ENCODE data around the gene GLCE.

The GLCE gene

DNA sequence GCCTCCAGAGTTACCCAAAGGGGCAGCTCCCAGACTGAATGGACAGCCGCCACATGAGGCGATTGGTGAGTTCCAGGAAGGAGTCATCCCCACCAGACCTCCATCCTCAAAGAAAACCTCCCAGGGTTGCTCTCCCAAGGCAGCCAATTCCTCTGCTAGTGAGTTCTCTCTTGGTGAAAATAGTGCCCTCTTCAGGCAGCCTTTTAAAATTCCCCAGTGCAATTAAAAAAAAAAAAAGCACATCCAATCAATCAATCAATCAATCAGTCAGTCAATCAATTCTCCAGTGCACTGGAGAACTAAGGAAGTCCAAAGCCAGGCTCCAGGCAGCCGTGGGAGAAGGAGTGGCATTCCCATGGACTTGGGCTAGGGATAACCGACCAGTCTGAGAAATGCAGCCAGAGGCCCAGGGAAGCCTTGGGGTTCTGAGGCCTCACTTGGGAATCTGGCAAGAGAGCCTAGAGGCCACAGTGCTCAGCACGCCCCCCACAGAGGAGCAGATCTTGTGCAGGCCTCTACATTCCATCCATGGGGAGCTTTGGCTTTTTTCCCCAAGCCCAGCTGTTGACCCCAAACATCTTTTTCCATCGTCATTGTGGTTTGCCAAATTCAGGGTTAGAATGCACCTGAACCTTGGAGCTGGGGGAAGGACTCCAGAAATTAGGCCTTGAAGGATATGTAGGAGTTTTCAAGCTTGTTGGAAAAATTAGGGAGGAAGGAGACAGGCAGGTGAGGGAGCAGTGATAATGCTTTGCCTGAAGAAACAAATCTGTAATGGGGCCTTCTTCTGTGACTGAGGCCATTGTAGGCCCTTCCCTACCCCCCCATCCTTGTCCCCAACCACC lies 143.1 kb downstream of the GLCE start:
- no peak for DNase-seq (ENCODE audit: low spot score)
- Mint-ChIP-seq H3K27me3 (ENCODE audit: low read depth) (peaks cover 29% of the 10 kb centered on the region), H3K36me3 (ENCODE audit: low read depth) (no peaks in the 10 kb centered on the region)

DNA sequence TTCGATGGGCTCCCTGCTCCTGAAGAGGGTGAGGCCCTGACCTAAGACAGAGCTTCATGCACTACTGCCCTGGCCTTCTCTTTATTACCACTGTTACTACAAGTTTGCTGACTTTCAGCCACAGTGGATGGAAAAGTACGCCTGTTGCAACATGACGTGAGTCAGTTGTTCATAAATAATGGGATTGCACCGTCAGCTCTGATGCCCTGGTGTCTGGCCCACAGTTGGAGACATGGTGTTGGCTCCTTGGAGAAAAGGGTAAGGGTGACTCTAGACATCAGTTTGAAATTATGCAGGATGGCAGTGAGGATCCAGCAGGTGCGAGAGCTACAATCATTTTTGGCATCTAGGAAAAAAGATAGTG lies 143.7 kb downstream of the GLCE start:
- Mint-ChIP-seq H3K27me3 (ENCODE audit: low read depth) (peaks cover 31% of the 10 kb centered on the region), H3K9me3 (no peaks in the 10 kb centered on the region), H3K4me1 (ENCODE audit: low read depth) (no peaks in the 10 kb centered on the region), H3K27ac (no peak overlapping the region), H3K36me3 (ENCODE audit: low read depth) (no peaks in the 10 kb centered on the region), H3K4me3 (no peak overlapping the region)
- DNase-seq (ENCODE audit: low spot score), result no peak

More for the DNA sequence above, 143.1 kb downstream of the GLCE start:
- no peaks in the 10 kb centered on the region for H3K9me3 Mint-ChIP-seq
- no peak overlapping the region for H3K4me3 Mint-ChIP-seq
- H3K27ac Mint-ChIP-seq, result no peak overlapping the region
- no peaks in the 10 kb centered on the region for H3K4me1 Mint-ChIP-seq (ENCODE audit: low read depth)

DNA sequence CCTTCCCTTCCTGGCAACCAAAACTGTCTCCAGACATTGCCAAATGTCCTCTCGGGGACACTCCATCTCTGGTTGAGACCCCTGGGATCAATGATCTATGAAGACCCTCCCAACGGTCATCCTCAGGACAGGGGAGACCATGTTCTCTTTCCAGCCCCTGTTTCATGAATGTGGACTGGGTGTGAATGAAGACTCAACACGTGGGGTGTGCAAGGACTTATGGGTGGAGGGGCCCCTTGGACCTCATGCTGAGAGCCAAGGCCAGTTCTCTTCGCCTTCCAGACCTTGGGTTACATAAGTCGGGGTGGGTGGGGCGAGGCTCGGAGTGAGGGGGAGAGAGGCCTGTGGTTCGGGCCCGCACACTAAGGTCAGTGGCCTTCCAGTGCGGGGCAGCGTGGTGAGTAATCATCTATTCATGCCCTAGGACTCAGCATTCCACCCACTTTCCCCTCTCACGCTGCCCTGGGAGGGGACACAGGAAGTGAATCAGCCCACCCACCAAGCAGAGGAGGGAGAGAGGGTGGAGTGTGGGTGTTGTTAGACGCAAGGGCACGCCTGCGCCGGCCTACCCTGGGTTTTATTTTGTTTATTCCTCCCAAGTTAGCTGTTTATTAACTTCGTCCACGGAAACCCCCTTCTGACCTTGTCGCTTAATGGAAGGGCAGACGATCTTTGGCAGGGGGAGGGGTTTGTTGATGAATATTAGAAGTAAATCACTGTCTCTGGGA lies 144.9 kb downstream of the GLCE start:
- no peaks in the 10 kb centered on the region for H3K9me3 Mint-ChIP-seq
- H3K4me3 Mint-ChIP-seq, result no peak overlapping the region
- H3K27ac Mint-ChIP-seq, result no peak overlapping the region
- no peaks in the 10 kb centered on the region for H3K4me1 Mint-ChIP-seq (ENCODE audit: low read depth)
- H3K36me3 Mint-ChIP-seq (ENCODE audit: low read depth), result no peaks in the 10 kb centered on the region
- peaks cover 21% of the 10 kb centered on the region for H3K27me3 Mint-ChIP-seq (ENCODE audit: low read depth)
- no peak for DNase-seq (ENCODE audit: low spot score)

DNA sequence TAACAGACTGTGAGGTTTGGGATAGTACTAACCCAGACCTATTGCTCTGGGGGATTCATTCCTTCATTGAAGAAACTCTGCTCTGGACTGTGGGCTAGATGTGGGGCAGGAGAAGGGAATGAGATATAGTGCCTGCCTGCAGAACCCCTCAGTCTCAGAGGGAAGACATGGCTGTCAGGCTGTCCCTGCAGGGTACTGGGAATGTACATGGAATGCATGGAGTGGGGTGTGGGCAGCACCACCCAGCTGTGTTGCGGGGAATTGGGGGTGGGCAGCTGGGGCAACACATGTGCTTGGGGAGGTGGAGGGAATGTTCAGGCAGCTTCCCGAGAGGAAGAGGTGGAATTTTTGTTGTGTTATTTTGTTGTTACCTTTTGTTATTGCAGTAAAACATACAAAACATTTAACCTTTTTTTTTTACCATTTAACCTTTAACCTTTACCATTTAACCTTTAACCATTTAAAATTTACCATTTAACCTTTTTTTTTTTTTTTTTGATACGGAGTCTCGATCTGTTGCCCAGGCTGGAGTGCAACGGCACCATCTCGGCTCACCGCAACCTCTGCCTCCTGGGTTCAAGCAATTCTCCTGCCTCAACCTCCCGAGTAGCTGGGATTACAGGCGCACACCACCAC lies 145.6 kb downstream of the GLCE start:
- H3K36me3 Mint-ChIP-seq (ENCODE audit: low read depth), result no peaks in the 10 kb centered on the region
- H3K4me1 Mint-ChIP-seq (ENCODE audit: low read depth), result no peaks in the 10 kb centered on the region
- no peak overlapping the region for H3K27ac Mint-ChIP-seq
- H3K4me3 Mint-ChIP-seq, result no peak overlapping the region
- DNase-seq (ENCODE audit: low spot score), result no peak
- H3K27me3 Mint-ChIP-seq (ENCODE audit: low read depth), result peaks cover 16% of the 10 kb centered on the region
- H3K9me3 Mint-ChIP-seq, result no peaks in the 10 kb centered on the region

DNA sequence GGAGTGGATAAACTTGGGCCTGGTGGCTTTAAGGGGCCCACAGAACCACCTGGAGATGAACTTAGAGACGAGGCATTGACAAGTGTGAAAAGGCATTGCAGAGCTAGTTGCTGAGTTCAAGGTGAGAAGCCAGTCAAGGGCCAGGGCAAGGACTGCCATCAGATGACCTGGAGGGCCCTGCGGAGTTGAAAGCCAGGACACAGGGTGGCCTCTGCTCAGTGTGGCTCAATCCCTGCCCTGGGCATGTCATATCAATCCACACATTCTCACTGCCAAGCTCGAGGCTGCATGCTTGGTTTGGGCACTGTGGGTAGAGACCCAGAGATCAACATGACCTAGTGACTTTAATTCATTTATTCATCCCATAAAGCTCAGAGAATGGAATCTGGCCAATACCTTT lies 147.5 kb downstream of the GLCE start:
- Mint-ChIP-seq H3K27ac (no peak overlapping the region), H3K4me1 (ENCODE audit: low read depth) (no peaks in the 10 kb centered on the region), H3K9me3 (no peaks in the 10 kb centered on the region), H3K27me3 (ENCODE audit: low read depth) (peaks cover 14% of the 10 kb centered on the region), H3K36me3 (ENCODE audit: low read depth) (no peaks in the 10 kb centered on the region), H3K4me3 (no peak overlapping the region)
- DNase-seq (ENCODE audit: low spot score), result no peak

DNA sequence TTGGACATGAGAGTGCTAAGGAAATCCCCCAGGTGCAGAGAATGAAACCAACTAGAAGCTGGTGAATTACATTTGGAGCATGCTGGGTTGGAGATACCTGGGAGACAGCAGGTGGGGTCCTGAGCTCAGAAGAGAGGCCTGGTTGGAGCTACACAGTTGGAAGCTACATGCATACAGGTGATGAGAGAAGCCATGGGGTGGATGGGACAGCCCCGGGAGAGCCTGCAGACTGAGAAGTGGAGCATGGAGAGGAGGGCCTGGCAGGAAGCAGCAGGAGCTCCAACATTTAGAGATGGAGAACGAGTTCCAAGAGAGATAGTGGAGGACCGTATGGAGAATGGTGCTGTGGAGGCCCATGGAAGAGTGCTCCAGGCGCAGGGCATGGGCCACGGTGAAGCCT lies 148.5 kb downstream of the GLCE start:
- Mint-ChIP-seq H3K27me3 (ENCODE audit: low read depth) (peaks cover 20% of the 10 kb centered on the region), H3K4me1 (ENCODE audit: low read depth) (no peaks in the 10 kb centered on the region), H3K36me3 (ENCODE audit: low read depth) (no peaks in the 10 kb centered on the region), H3K27ac (no peak overlapping the region), H3K9me3 (no peaks in the 10 kb centered on the region), H3K4me3 (no peak overlapping the region)
- DNase-seq (ENCODE audit: low spot score), result no peak

DNA sequence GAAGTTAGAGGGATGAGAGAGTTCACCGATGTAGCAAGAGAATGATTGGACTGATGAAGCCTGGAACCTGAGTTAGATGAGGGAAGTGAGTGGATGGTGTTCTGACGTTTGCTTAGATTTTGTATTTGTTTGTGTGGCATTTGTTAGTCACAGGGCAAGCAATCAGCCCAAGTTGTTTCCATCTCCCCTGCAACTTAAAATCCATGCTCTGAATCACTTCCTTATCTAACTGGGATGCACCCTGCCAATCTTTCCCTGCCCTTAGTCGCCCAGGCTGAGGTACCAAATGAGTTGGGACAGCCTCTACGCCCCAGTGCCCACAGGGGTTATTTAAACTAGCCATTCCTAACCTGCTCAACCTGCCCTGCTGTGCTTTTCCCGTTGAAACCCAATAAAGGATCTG lies 150.9 kb downstream of the GLCE start:
- no peaks in the 10 kb centered on the region for H3K4me1 Mint-ChIP-seq (ENCODE audit: low read depth)
- no peaks in the 10 kb centered on the region for H3K36me3 Mint-ChIP-seq (ENCODE audit: low read depth)
- no peak for DNase-seq (ENCODE audit: low spot score)
- H3K27me3 Mint-ChIP-seq (ENCODE audit: low read depth), result peaks cover 26% of the 10 kb centered on the region
- H3K9me3 Mint-ChIP-seq, result no peaks in the 10 kb centered on the region
- no peak overlapping the region for H3K27ac Mint-ChIP-seq
- no peak overlapping the region for H3K4me3 Mint-ChIP-seq

DNA sequence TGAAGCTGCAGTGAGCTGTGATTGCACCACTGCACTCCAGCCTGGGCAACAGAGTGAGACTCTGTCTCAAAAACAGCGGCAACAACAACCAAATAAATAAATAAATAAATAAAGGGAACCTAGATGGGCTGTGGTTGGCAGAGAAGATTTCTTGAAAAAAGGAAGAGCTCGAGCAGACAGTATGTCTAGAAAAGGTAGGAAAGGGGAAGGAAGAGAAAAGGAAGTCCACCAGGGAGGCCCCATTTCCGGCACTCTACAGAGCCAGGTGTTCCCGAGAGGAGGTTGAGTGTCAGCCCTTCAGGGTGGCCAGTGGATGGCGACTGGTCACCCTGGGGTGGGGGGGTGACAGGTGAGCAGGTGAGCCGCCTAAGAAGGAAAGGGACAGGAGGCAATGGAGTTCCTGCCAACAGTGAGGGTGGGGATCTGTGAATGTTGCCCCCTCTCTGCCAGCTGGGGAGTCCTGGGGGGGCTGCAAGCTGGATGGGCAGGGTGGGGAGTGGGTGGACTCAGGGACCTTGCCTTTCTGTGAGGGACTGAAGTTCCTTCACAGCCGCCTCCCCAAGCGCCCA lies 153.1 kb downstream of the GLCE start:
- no peak for DNase-seq (ENCODE audit: low spot score)
- no peak overlapping the region for H3K4me3 Mint-ChIP-seq
- H3K27ac Mint-ChIP-seq, result no peak overlapping the region
- H3K9me3 Mint-ChIP-seq, result no peaks in the 10 kb centered on the region
- no peaks in the 10 kb centered on the region for H3K36me3 Mint-ChIP-seq (ENCODE audit: low read depth)
- peaks cover 34% of the 10 kb centered on the region for H3K27me3 Mint-ChIP-seq (ENCODE audit: low read depth)
- no peaks in the 10 kb centered on the region for H3K4me1 Mint-ChIP-seq (ENCODE audit: low read depth)

DNA sequence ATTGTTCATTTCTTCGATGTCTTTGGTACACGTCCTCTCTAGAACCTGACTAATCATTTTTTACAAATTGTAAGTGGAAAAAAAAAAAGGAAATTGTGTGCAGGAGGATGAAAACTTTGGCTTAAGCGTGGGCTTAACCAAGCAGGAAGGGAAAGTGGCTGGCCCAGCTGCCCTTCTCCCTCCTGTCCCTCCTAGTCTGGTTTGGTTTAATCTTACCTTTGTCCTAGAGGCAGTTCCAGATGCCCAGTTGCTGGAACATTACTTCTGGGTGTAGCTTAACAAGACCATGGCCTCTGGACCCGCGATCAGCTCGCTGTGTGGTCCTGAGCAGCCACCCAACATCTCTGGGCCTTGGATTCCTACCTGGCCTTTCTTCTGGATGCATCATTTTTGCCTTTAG lies 153.7 kb downstream of the GLCE start:
- H3K4me1 Mint-ChIP-seq (ENCODE audit: low read depth), result no peaks in the 10 kb centered on the region
- no peaks in the 10 kb centered on the region for H3K36me3 Mint-ChIP-seq (ENCODE audit: low read depth)
- DNase-seq (ENCODE audit: low spot score), result no peak
- H3K27ac Mint-ChIP-seq, result no peak overlapping the region
- no peaks in the 10 kb centered on the region for H3K9me3 Mint-ChIP-seq
- H3K4me3 Mint-ChIP-seq, result no peak overlapping the region
- peaks cover 30% of the 10 kb centered on the region for H3K27me3 Mint-ChIP-seq (ENCODE audit: low read depth)

DNA sequence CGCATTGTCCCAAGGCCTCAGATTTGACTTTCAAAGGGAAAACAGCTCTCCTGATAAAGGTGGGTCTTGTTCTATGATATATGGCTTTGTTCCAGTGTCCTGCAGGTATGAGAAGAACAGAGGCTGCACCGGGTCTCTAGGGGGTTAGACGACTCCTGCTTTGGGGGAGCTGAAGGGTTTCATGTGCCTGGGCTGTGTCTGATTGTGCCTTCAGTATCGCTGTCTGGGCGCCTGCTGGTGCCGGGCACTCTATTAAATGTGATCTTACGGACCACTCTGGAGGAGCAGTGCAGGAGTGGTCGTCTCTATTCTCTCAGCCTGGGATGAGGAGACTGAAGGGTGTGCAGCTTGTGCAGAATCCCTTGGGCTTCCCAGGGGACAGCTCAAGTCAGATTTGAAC lies 154.3 kb downstream of the GLCE start:
- H3K36me3 Mint-ChIP-seq (ENCODE audit: low read depth), result no peaks in the 10 kb centered on the region
- DNase-seq (ENCODE audit: low spot score), result no peak
- H3K27ac Mint-ChIP-seq, result no peak overlapping the region
- H3K27me3 Mint-ChIP-seq (ENCODE audit: low read depth), result peaks cover 30% of the 10 kb centered on the region
- H3K4me3 Mint-ChIP-seq, result no peak overlapping the region
- H3K4me1 Mint-ChIP-seq (ENCODE audit: low read depth), result peaks cover 3% of the 10 kb centered on the region
- no peaks in the 10 kb centered on the region for H3K9me3 Mint-ChIP-seq

DNA sequence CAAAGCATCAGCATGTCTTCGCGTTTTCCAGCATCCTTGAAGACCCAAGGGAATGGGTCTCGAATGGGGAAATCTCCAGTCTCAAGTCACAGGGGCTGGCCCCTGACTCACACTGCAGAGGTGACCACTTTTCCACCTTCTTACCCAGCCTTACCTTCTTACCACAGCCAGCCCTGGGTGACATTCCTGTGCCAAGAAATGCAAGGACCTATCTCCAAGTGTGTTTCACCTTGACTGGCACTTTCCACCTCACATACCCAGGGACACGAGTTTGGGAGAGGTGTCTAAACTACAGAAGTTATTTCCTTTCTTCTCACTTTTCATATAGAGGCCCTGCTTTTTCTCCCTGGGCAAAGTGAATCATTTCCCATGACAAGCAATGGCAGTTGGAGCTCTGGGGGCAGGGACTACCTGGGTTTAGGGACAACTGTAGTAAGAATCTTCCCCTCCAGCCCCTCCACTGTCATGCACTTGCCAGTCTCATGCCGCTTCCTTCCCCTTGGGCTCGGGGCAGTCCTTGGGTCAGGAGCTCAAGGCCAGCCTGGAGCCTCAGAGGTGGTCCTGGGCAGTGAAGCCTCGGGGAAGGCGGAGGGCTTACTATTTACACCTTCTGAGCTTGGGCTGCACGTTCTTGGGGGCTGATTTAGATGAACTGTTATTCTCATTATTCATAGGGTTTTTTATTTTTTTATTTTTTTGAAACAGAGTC lies 155.1 kb downstream of the GLCE start:
- peaks cover 30% of the 10 kb centered on the region for H3K27me3 Mint-ChIP-seq (ENCODE audit: low read depth)
- H3K4me1 Mint-ChIP-seq (ENCODE audit: low read depth), result peaks cover 6% of the 10 kb centered on the region
- DNase-seq (ENCODE audit: low spot score), result no peak
- H3K27ac Mint-ChIP-seq, result no peak overlapping the region
- H3K4me3 Mint-ChIP-seq, result no peak overlapping the region
- no peaks in the 10 kb centered on the region for H3K9me3 Mint-ChIP-seq
- no peaks in the 10 kb centered on the region for H3K36me3 Mint-ChIP-seq (ENCODE audit: low read depth)

DNA sequence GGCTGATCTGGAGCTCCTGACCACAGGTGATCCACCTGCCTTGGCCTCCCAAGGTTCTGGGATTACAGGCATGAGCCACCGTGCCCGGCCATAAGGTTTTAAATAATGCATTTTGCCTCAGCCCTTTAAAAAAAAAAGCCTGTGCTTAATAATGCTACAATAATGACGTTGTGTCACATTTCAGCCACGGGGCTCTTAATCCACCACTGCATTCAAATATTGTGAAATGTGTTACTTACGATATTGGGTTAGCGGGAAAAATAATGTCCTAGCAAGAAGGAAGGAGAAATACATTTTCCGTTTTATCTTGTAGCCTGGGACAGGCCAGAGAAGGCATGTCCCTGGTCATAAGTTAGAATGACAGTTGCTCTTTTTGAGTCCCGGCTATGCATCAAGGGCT lies 155.9 kb downstream of the GLCE start:
- no peak overlapping the region for H3K27ac Mint-ChIP-seq
- H3K27me3 Mint-ChIP-seq (ENCODE audit: low read depth), result peaks cover 33% of the 10 kb centered on the region
- DNase-seq (ENCODE audit: low spot score), result no peak

DNA sequence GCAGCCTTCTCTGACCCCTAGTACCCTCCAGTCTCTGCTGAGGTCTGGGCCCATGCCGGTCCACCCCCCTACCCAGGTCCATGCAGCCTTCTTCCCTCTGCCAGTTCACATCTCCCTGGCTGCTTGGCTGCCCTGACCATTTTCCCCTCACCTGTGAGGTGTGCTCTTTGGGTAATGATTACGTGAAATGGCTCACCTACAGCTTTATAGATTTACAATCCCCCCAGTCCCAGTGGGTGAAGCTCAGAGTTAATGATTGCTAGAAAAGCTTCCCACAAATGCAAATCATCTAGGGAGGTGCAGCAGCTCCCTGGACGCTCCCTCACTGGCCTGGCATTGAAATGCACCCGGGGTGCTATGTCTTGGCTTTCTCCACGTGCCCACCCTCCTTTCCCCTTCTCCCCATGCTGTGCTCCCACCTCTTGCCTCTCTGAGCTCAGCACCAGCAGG lies 157.0 kb downstream of the GLCE start:
- Mint-ChIP-seq H3K27ac (no peak overlapping the region), H3K4me3 (no peak overlapping the region), H3K9me3 (no peaks in the 10 kb centered on the region), H3K4me1 (ENCODE audit: low read depth) (peaks cover 15% of the 10 kb centered on the region), H3K27me3 (ENCODE audit: low read depth) (peaks cover 31% of the 10 kb centered on the region), H3K36me3 (ENCODE audit: low read depth) (no peaks in the 10 kb centered on the region)
- DNase-seq (ENCODE audit: low spot score), result no peak

More for the DNA sequence above, 155.9 kb downstream of the GLCE start:
- Mint-ChIP-seq H3K9me3 (no peaks in the 10 kb centered on the region), H3K4me3 (no peak overlapping the region), H3K4me1 (ENCODE audit: low read depth) (peaks cover 13% of the 10 kb centered on the region), H3K36me3 (ENCODE audit: low read depth) (no peaks in the 10 kb centered on the region)
